PFSK-1 (cell line): ENCODE measurements around the gene TRPM3.

Experiments used
- POLR2AphosphoS5 ChIP-seq: IDR thresholded peaks from 2 replicates; pipeline ENCODE4 v1.6.1; 2012; ENCODE audit warnings: low read depth, mild to moderate bottlenecking, control low read depth, low read length, moderate library complexity
- SIN3A ChIP-seq: IDR thresholded peaks from 2 replicates; pipeline ENCODE4 v1.6.1; 2012; ENCODE audit warnings: mild to moderate bottlenecking, low read length, moderate library complexity, borderline replicate concordance; ENCODE audit not compliant: insufficient read depth
- TAF1 ChIP-seq: IDR thresholded peaks from 2 replicates; pipeline ENCODE4 v1.6.1; 2012; ENCODE audit warnings: low read length, control low read depth, borderline replicate concordance; ENCODE audit not compliant: insufficient read depth

GRCh38 chr9:70880535-70880934, 240.9 kb downstream of the TRPM3 start:
- TF ChIP-seq SIN3A (no peak), POLR2AphosphoS5 (no peak), TAF1 (no peak)
